Right lobe of liver (tissue), 6 donors: ENCODE measurements around the gene IVD. TPM values are rescaled to one million over a fixed set of nuclear protein-coding genes. Genes with fewer than 3 reads are reported as not detected.
"Not testable (repeated sequence)": the region's sequence is repeated elsewhere in the genome, so short reads cannot be mapped to it uniquely, and the experiment has no call there.

ENCODE experiments used
- ATAC-seq, 4 donors: fragments of 200-7000 bp; cut with Tn5 transposase; one replicate each; pipeline ENCODE4 v1.9.1; 2020; ENCODE audit warnings: mild to moderate bottlenecking in 4 of 4, moderate library complexity in 4 of 4
- DNase-seq, 3 donors: peaks; one replicate each; pipeline ENCODE4 v3.0.0-alpha.2; 2020
- H3K27ac ChIP-seq, 3 donors: fragments of 200-600 bp; one replicate each; pipeline ENCODE4 v1.8.0; 2022
- H3K27me3 ChIP-seq, 2 donors: fragments of 200-600 bp; one replicate each; pipeline ENCODE4 v1.8.0; 2022
- H3K36me3 ChIP-seq, 4 donors: fragments of 200-600 bp; sonication (generic) in 1 of 4; one replicate each; pipeline versions ENCODE4 v1.5.1 to v1.8.0; 2017 to 2022; ENCODE audit warnings: control low read depth in 1 of 4
- H3K4me1 ChIP-seq, 4 donors: fragments of 200-600 bp; sonication (generic) in 1 of 4; one replicate each; pipeline versions ENCODE4 v1.5.1 to v1.8.0; 2017 to 2022; ENCODE audit warnings: control low read depth in 1 of 4
- H3K4me3 ChIP-seq, 3 donors: fragments of 200-600 bp; one replicate each; pipeline ENCODE4 v1.8.0; 2022
- H3K9me3 ChIP-seq, 4 donors: fragments of 200-600 bp; sonication (generic) in 1 of 4; one replicate each; pipeline versions ENCODE4 v1.5.1 to v1.8.0; 2017 to 2022; ENCODE audit warnings: control low read depth in 1 of 4
- POLR2A ChIP-seq: fragments of 450-650 bp; IDR thresholded peaks from one replicate; pipeline ENCODE4 v1.6.1; 2017; ENCODE audit warnings: antibody characterized with exemption, mild to moderate bottlenecking
- WGBS: methylation state at CpG from one replicate; pipeline ENCODE4 v1.1.6; 2018; ENCODE audit warnings: low coverage, low lambda C conversion rate; ENCODE audit not compliant: insufficient coverage; ENCODE audit errors: missing lambda C conversion rate; 5-methylcytosine and 5-hydroxymethylcytosine counted together
- intact Hi-C, 2 donors: fragments of 100-400 bp; cut with DNase I; formaldehyde crosslinking; loops; one replicate each; pipeline versions ENCODE4 v1.11.2 to v1.14.1; 2022
- total RNA-seq, 6 experiments: library from RNA; depleted of rRNA in 2 of 6; stranded (reverse); fragments of >200 nt in 2 of 6; fragmentation: NEBNext Ultra II Directional in 3 of 6; extraction: Animal tissue kit (Norgen Biotek cat#: 25700) in 3 of 6; gene quantifications; one replicate each; pipeline versions ENCODE4 v1.1.0 to v1.2.4, GENCODE V29; 2016 to 2023
- TF ChIP-seq, protein P1 (sequence below), 4 donors: fragments of 200-600 bp in 3 of 4; fragments of 450-650 bp in 1 of 4; IDR thresholded peaks; one replicate each; pipeline versions ENCODE4 v1.5.1 to v1.8.0; 2016 to 2022; ENCODE audit warnings: antibody characterized with exemption in 4 of 4, mild to moderate bottlenecking in 2 of 4
- donor health status: DM: no; HTN: yes; CAD: no.
- donor health status: DM: no; HTN: no; CAD: no.
- donor health status: DM: no; HTN: no; CAD: no.
- donor health status: DM: no; HTN: yes; CAD: no.
- donor health status: DM: no; HTN: yes; CAD: no.

IVD gene
- total RNA-seq, 6 experiments from 2014 or later, result 89.7 to 231 (median 122) TPM

DNA sequence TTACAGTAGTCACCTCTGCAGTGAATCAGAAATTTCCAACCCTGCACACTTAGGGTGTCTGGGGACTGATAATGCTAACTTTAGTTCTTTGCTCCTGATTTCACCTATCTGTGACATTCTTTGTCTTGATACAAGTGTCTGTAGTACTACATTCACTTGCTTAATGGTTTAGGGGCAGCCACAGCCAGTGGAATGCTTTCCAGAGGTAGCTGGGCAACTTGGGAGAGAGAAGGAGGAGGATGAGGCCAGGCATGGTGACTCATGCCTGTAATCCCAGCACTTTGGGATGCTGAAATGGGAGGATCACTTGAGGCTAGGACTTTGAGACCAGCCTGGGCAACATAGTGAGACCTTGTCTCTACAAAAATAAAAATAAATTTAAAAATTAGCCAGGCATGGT, 43.7 kb downstream of the IVD start:
- ATAC-seq (no peak), DNase-seq (no peak)
- Histone ChIP-seq H3K9me3 (no peaks in the 10 kb centered on the region), H3K27me3 (no peaks in the 10 kb centered on the region), H3K4me3 (no peak overlapping the region), H3K27ac (no peak overlapping the region), H3K4me1 (no peaks in the 10 kb centered on the region), H3K36me3 (no peaks in the 10 kb centered on the region)
- TF ChIP-seq, protein P1, sequence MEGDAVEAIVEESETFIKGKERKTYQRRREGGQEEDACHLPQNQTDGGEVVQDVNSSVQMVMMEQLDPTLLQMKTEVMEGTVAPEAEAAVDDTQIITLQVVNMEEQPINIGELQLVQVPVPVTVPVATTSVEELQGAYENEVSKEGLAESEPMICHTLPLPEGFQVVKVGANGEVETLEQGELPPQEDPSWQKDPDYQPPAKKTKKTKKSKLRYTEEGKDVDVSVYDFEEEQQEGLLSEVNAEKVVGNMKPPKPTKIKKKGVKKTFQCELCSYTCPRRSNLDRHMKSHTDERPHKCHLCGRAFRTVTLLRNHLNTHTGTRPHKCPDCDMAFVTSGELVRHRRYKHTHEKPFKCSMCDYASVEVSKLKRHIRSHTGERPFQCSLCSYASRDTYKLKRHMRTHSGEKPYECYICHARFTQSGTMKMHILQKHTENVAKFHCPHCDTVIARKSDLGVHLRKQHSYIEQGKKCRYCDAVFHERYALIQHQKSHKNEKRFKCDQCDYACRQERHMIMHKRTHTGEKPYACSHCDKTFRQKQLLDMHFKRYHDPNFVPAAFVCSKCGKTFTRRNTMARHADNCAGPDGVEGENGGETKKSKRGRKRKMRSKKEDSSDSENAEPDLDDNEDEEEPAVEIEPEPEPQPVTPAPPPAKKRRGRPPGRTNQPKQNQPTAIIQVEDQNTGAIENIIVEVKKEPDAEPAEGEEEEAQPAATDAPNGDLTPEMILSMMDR (IDR thresholded peaks at IDR 0.05), result no peak
- TF ChIP-seq POLR2A, result no peak
- intact Hi-C loops, result no loop called here

DNA sequence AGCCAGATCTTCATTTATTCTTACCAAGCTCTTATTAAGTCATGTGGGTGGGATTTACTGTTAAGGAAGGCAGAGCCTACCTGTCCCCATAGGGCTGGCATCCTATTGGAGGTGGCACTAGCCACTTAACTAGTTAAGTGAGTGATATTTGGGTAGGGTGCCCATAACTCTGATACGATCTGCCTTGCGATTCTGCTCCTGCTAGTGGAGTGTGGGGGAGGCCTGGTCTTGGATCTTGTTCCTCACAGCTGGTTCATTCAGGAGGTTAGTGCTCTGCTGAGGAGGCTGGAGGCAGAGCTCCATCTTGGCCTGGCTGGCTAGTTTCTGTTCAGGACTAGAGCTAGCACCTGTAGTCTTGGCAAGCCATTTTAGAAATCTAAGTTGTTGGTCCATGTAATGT, 44.5 kb downstream of the IVD start:
- no peaks in the 10 kb centered on the region for H3K27me3 ChIP-seq
- ATAC-seq, result no peak
- H3K4me1 ChIP-seq, result no peaks in the 10 kb centered on the region
- no peak overlapping the region for H3K27ac ChIP-seq
- no CpG with 5 or more reads among the region's 2 CpGs for WGBS
- no peaks in the 10 kb centered on the region for H3K9me3 ChIP-seq
- H3K4me3 ChIP-seq, result no peak overlapping the region
- TF ChIP-seq POLR2A, result no peak
- TF ChIP-seq, protein P1 (IDR thresholded peaks at IDR 0.05), result no peak
- DNase-seq, result no peak
- no peaks in the 10 kb centered on the region for H3K36me3 ChIP-seq
- intact Hi-C loops, result no loop called here

DNA sequence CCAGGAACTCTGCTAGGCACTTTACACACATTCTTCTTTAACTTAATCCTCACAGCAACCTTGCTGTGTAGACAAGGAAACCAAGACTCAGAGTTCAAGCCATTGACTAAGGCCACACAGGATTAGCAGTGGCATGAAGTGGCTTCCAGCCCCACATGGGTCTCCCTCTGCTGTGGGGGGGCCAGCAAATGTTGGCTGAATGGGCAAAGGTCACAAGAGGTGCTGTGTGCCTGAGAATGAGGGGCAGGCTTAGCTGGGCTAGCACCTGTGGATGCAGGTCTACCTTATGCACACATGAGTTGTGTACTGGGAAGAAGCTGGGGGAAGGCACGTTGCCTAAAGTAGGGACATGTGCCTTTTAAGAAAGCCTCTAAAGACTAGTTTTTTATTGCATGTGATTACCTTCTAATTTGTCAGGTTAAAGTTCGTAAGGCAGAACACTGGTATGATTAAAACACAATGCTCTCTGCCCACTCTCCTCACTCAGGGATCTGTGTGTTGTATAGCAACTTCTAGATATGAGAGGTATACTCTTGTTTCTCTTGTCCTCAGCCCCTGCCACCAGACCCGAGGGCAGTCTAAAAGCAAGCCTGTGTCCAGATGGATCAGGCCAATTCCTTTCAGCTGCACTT, 46.0 kb downstream of the IVD start:
- no peak overlapping the region for H3K27ac ChIP-seq
- DNase-seq (no peak), ATAC-seq (peak in 1 of 4 donors; percentile 16)
- no peak overlapping the region for H3K4me3 ChIP-seq
- no peaks in the 10 kb centered on the region for H3K36me3 ChIP-seq
- peaks cover 0 to 4% (median 0%) of the 10 kb centered on the region in 4 donors for H3K4me1 ChIP-seq
- 100% methylated on average over 1 of the region's 3 CpGs for WGBS
- no peaks in the 10 kb centered on the region for H3K9me3 ChIP-seq
- H3K27me3 ChIP-seq, result no peaks in the 10 kb centered on the region
- intact Hi-C loops, result no loop called here
- no peak for TF ChIP-seq POLR2A
- TF ChIP-seq, protein P1 (IDR thresholded peaks at IDR 0.05), result no peak

DNA sequence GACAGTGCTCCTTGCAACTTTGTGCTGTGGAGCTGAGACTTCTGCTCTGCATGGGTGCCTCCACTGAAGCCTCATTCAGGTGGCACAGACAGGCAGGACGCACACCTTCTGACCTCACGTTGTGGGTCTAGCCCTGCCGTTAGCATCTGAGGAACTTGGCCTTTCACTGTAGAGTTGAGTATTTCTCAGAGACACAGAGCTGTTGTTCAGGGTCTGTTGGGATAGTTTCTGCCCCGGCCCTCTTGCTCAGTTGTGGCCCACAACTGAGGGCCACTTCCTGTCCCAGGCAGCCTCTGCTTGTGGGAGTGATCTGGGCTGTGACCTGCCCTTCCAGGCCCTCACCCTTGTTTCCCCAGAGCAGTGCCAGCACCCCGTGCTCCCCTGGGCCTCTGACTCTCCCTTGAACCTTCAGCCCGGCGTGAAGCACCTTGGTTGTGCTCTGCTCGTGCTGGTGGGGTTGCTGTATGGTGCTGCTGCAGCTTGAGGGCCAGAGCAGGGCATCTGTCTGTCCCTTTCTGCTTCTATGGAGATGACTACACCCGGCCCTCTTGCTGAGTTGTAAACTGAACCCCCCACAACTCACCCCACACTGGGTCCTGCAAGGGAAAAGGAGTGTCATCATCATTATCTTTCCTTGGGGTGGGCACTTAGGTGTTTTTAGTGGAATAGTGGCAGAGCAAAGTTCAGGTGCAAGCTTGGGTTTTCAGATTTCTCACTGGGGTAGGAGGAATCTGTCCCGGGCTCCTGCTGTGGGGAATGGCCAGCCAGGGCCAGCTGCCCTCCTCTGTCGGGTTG, 46.9 kb downstream of the IVD start:
- Histone ChIP-seq H3K36me3 (no peaks in the 10 kb centered on the region), H3K9me3 (no peaks in the 10 kb centered on the region), H3K4me1 (peaks cover 0 to 4% (median 0%) of the 10 kb centered on the region in 4 donors), H3K4me3 (no peak overlapping the region), H3K27ac (no peak overlapping the region), H3K27me3 (no peaks in the 10 kb centered on the region)
- intact Hi-C loops, result no loop called here
- no peak for TF ChIP-seq POLR2A
- TF ChIP-seq, protein P1 (IDR thresholded peaks at IDR 0.05), result no peak
- 88% methylated on average over 3 of the region's 11 CpGs for WGBS
- ATAC-seq (peak in 3 of 4 donors; percentile 12 to 39 (median 30)), DNase-seq (no peak)

- intact Hi-C loops, result not testable (repeated sequence)
- WGBS, result 60% methylated on average over 2 of the region's 3 CpGs
- peak in 3 of 4 donors; percentile 4 to 33 (median 10) for ATAC-seq
Observed at GRCh38 chr15:40453941-40454340, 48.3 kb downstream of the IVD start.

More at GRCh38 chr15:40453941-40454340, 48.3 kb downstream of the IVD start:
- H3K27me3 ChIP-seq, H3K4me3 ChIP-seq, H3K27ac ChIP-seq, DNase-seq, H3K9me3 ChIP-seq, H3K4me1 ChIP-seq, H3K36me3 ChIP-seq: not testable (repeated sequence)
